WTC11 (cell line): Measurements from ENCODE around the gene CRK.
"Not testable (repeated sequence)": the region's sequence is repeated elsewhere in the genome, so short reads cannot be mapped to it uniquely, and the experiment has no call there.

Experiments used
- KAT7 ChIP-seq: sonication (generic); formaldehyde crosslinking; IDR thresholded peaks from 2 replicates; pipeline ENCODE4 v1.8.1; 2023; ENCODE audit warnings: missing genetic modification reagents, mild to moderate bottlenecking, borderline replicate concordance
- NR1H2 ChIP-seq: sonication (generic); formaldehyde crosslinking; IDR thresholded peaks from 2 replicates; pipeline ENCODE4 v1.9.0; 2021; ENCODE audit warnings: mild to moderate bottlenecking, moderate library complexity, missing genetic modification reagents
- ZBTB21 ChIP-seq: sonication (generic); formaldehyde crosslinking; IDR thresholded peaks from 2 replicates; pipeline ENCODE4 v1.8.1; 2023; ENCODE audit warnings: mild to moderate bottlenecking, missing genetic modification reagents, borderline replicate concordance
- ZNF263 ChIP-seq: sonication (generic); formaldehyde crosslinking; IDR thresholded peaks from 2 replicates; pipeline ENCODE4 v1.8.1; 2022; ENCODE audit warnings: low read depth, mild to moderate bottlenecking, moderate library complexity, missing genetic modification reagents
- ZNF423 ChIP-seq: fragments of 250-450 bp; sonication (Bioruptor Pico); IDR thresholded peaks from 2 replicates; pipeline ENCODE4 v2.1.2; 2022; ENCODE audit warnings: mild to moderate bottlenecking, moderate library complexity
- TF ChIP-seq, protein P1 (sequence below): sonication (generic); formaldehyde crosslinking; IDR thresholded peaks from 2 replicates; pipeline ENCODE4 v1.8.0; 2022; ENCODE audit warnings: mild to moderate bottlenecking, missing genetic modification reagents
- TF ChIP-seq, protein P2 (sequence below): fragments of 250-450 bp; sonication (Bioruptor Pico); IDR thresholded peaks from 2 replicates; pipeline ENCODE4 v2.1.2; 2022; ENCODE audit warnings: mild to moderate bottlenecking, moderate library complexity
- TF ChIP-seq, protein P3 (sequence below): sonication (generic); formaldehyde crosslinking; IDR thresholded peaks from 2 replicates; pipeline ENCODE4 v1.8.0; 2022; ENCODE audit warnings: mild to moderate bottlenecking, missing genetic modification reagents

- TF ChIP-seq ZNF263; NR1H2; ZNF423 (CRISPR knock-in tag); KAT7 (CRISPR knock-in tag); ZBTB21 (CRISPR knock-in tag): not testable (repeated sequence)
- TF ChIP-seq, protein P1, sequence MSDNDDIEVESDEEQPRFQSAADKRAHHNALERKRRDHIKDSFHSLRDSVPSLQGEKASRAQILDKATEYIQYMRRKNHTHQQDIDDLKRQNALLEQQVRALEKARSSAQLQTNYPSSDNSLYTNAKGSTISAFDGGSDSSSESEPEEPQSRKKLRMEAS (CRISPR knock-in tag): not testable (repeated sequence)
- TF ChIP-seq, protein P2, sequence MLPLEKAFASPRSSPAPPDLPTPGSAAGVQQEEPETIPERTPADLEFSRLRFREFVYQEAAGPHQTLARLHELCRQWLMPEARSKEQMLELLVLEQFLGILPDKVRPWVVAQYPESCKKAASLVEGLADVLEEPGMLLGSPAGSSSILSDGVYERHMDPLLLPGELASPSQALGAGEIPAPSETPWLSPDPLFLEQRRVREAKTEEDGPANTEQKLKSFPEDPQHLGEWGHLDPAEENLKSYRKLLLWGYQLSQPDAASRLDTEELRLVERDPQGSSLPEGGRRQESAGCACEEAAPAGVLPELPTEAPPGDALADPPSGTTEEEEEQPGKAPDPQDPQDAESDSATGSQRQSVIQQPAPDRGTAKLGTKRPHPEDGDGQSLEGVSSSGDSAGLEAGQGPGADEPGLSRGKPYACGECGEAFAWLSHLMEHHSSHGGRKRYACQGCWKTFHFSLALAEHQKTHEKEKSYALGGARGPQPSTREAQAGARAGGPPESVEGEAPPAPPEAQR: not testable (repeated sequence)
- TF ChIP-seq, protein P3, sequence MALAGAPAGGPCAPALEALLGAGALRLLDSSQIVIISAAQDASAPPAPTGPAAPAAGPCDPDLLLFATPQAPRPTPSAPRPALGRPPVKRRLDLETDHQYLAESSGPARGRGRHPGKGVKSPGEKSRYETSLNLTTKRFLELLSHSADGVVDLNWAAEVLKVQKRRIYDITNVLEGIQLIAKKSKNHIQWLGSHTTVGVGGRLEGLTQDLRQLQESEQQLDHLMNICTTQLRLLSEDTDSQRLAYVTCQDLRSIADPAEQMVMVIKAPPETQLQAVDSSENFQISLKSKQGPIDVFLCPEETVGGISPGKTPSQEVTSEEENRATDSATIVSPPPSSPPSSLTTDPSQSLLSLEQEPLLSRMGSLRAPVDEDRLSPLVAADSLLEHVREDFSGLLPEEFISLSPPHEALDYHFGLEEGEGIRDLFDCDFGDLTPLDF (CRISPR knock-in tag): not testable (repeated sequence)
Measured at GRCh38 chr17:1387490-1388227, 68.4 kb downstream of the CRK start.
